ENCODE data around the gene FCN2. TPM values are rescaled to one million over a fixed set of nuclear protein-coding genes. Genes with fewer than 3 reads are reported as not detected.

FCN2 gene
- polyA plus RNA-seq, 2 of the 4 experiments (the other 2 are of a cell fraction), result not detected

- TF ChIP-seq BCL3 (IDR thresholded peaks at IDR 0.05) (no peak), TFCP2L1 (CRISPR knock-in tag; IDR thresholded peaks at IDR 0.05) (no peak), ZNF302 (CRISPR knock-in tag; IDR thresholded peaks at IDR 0.05) (no peak), RNF2 (IDR thresholded peaks at IDR 0.05; ENCODE audit: borderline replicate concordance, low read depth) (no peak)
Measured at GRCh38 chr9:134915046-134915985, 34.7 kb downstream of the FCN2 start (continued).

DNA sequence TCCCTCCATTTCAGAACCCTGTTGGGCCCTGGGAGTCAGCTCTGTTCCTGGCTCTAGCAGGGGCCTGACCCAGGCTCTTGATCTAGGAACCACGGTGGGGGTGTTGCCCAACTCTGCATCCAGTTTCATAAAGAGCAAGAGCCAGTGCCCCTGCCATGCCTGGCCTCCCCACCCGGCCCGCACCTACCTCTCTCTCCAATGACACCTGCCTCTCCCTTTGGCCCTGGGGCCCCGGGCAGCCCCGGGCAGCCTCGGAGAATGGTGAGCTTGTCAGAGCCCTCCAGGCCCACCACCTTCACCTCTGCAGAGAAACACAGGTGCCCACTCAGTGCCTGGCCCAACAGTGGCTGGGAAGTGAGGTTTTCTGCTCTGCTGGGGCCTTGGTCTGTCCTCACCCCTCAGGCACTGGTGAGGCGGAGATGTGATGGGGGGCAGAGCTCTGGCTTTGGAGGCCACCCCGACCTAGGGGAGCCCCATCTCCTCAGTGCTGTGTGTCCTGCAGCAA lies 35.6 kb downstream of the FCN2 start:
- peaks cover 24% of the 10 kb centered on the region for H3K9me3 ChIP-seq
- ChIA-PET POLR2A (no interaction called here), CTCF (interaction anchor here (1.0 to 1.3 kb wide), 3 partner anchors 16 to 167 kb away, joined by 3 to 4 read pairs (median 3); no protein-coding TSS in a partner anchor)
- no peak overlapping the region for H3K4me3 ChIP-seq
- no peak overlapping the region for H3K4me2 ChIP-seq
- WGBS (ENCODE audit: missing lambda C conversion rate), result 18% methylated on average over 8 of the region's 8 CpGs
- H3K27ac ChIP-seq, result no peak overlapping the region
- ATAC-seq (no peak), FAIRE-seq (no peak), DNase-seq (ENCODE audit: low read depth in 1 of 2, low spot score in 1 of 2) (no peak)
- TF ChIP-seq ESRRA (IDR thresholded peaks at IDR 0.05; ENCODE audit: borderline replicate concordance, low read length), result no peak
- no peak for TF ChIP-seq E2F6 (IDR thresholded peaks at IDR 0.05; ENCODE audit: borderline replicate concordance, low read depth)
- TF ChIP-seq, protein P1, sequence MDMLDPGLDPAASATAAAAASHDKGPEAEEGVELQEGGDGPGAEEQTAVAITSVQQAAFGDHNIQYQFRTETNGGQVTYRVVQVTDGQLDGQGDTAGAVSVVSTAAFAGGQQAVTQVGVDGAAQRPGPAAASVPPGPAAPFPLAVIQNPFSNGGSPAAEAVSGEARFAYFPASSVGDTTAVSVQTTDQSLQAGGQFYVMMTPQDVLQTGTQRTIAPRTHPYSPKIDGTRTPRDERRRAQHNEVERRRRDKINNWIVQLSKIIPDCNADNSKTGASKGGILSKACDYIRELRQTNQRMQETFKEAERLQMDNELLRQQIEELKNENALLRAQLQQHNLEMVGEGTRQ (IDR thresholded peaks at IDR 0.05), result no peak
- no peaks in the 10 kb centered on the region for H3K4me1 ChIP-seq

DNA sequence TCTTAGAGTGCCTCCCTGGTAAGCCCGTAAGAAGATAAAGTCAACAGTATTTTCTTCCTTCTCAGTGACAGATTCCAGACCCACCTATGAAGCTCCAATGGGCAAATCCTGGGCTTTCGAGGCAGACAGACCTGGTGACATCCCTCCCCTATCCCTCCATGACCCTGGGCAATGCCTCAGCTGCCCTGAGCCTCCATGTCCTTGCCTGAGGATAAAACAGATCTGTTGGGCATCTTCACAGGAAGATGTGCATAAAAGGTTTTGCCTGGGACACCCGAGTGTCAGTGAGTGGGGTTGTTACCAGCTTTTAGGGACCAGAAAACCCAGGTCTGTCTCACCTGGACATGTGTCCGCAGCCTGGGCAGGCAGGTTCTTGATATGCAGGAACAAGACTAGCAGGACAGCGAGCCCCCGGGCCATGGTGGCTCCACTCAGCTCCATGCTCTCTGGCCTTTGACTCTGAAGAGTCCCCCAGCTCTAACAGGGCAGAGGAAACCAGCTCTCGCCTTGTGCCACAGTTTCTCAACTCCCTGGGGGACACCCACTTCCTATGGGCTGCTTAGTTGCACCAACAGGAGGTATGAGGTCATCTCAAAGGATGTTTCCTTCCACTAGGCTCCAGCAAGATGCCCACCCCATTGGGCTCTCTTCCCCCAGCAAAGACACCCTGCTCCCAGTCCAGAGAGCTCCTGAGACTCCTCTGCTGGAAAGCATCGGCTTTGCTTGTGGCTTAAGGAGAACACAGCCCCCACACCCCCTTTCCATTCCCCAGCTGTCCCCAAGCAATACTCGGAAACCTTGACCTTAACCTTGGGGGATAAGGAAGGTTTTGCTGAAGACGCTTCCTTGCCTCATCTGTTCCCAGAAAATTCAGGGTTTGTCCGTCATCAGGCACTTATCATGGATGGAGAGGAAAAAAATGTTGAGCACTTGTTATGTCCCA lies 37.1 kb downstream of the FCN2 start, which contains the start of gene FCN1:
FCN1 (minus strand) TSS at position 482 of the 943 bp plus-strand sequence; CDS start at position 441, 41 bp downstream.
- 14% methylated on average over 11 of the region's 11 CpGs for WGBS (ENCODE audit: missing lambda C conversion rate)
- no peak within 1 kb of the TSS for H3K4me2 ChIP-seq
- FAIRE-seq (no peak), DNase-seq (ENCODE audit: low read depth in 1 of 2, low spot score in 1 of 2) (no peak), ATAC-seq (no peak)
- POLR2A ChIA-PET, result no interaction called here
- H3K4me1 ChIP-seq, result no peaks in the 10 kb centered on the region
- CTCF ChIA-PET, result interaction anchor here (0.6 to 1.1 kb wide), 2 partner anchors 15 to 1023 kb away, joined by 3 to 4 read pairs; no protein-coding TSS in a partner anchor
- TF ChIP-seq MAZ (IDR thresholded peaks at IDR 0.05; ENCODE audit: borderline replicate concordance, low read depth, low read length) (no peak), CBX8 (IDR thresholded peaks at IDR 0.05) (no peak), GATA3 (IDR thresholded peaks at IDR 0.05; ENCODE audit: borderline replicate concordance) (no peak), MAFK (IDR thresholded peaks at IDR 0.05; ENCODE audit: partially characterized antibody) (no peak), RCOR1 (IDR thresholded peaks at IDR 0.05; ENCODE audit: low read depth, low read length) (no peak), RARB (CRISPR knock-in tag; IDR thresholded peaks at IDR 0.05) (no peak), E2F6 (IDR thresholded peaks at IDR 0.05; ENCODE audit: borderline replicate concordance, low read depth) (no peak), HOXB13 (CRISPR knock-in tag; IDR thresholded peaks at IDR 0.05; ENCODE audit: low read depth) (no peak)
- TF ChIP-seq, protein P2, sequence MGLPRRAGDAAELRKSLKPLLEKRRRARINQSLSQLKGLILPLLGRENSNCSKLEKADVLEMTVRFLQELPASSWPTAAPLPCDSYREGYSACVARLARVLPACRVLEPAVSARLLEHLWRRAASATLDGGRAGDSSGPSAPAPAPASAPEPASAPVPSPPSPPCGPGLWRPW (IDR thresholded peaks at IDR 0.05), result no peak
- H3K4me3 ChIP-seq, result no peak within 1 kb of the TSS
- H3K27ac ChIP-seq, result no peak within 1 kb of the TSS
- H3K9me3 ChIP-seq, result peaks cover 26% of the 10 kb centered on the region

Measured in A549 (cell line).